WERI-Rb-1 (cell line): ENCODE results near the gene RNF39.

Source experiments
- DNase-seq: peaks from one replicate; pipeline ENCODE4 v3.0.0-alpha.2; 2020
- H3K27ac ChIP-seq: fragments of 250-450 bp; sonication (Bioruptor Pico); 2 replicates; pipeline ENCODE4 v1.5.1; 2020; ENCODE audit warnings: mild to moderate bottlenecking, moderate library complexity
- H3K27me3 ChIP-seq: fragments of 250-450 bp; sonication (Bioruptor Pico); 2 replicates; pipeline ENCODE4 v1.5.1; 2021; ENCODE audit warnings: mild to moderate bottlenecking, low read depth, moderate library complexity; ENCODE audit not compliant: insufficient read depth, severe bottlenecking
- H3K36me3 ChIP-seq: fragments of 250-450 bp; sonication (Bioruptor Pico); 2 replicates; pipeline ENCODE4 v1.5.1; 2020; ENCODE audit warnings: mild to moderate bottlenecking, moderate library complexity
- H3K4me3 ChIP-seq: 2 replicates; pipeline ENCODE4 v1.5.1; 2011; ENCODE audit warnings: low read depth, mild to moderate bottlenecking, control low read depth, low read length
- H3K9me3 ChIP-seq: fragments of 250-450 bp; sonication (Bioruptor Pico); 2 replicates; pipeline ENCODE4 v1.5.1; 2021; ENCODE audit warnings: mild to moderate bottlenecking, moderate library complexity; ENCODE audit not compliant: severe bottlenecking
- TF ChIP-seq, protein P1 (sequence below): IDR thresholded peaks from 2 replicates; pipeline ENCODE4 v1.5.1; 2011; ENCODE audit warnings: low read depth, mild to moderate bottlenecking, control low read depth, inconsistent platforms, low read length

The RNF39 gene

GRCh38 chr6:30100154-30100553 is 24.6 kb upstream of the RNF39 start:
- no peak overlapping the region for H3K27ac ChIP-seq
- H3K27me3 ChIP-seq, result peaks cover 96% of the 10 kb centered on the region
- TF ChIP-seq, protein P1, sequence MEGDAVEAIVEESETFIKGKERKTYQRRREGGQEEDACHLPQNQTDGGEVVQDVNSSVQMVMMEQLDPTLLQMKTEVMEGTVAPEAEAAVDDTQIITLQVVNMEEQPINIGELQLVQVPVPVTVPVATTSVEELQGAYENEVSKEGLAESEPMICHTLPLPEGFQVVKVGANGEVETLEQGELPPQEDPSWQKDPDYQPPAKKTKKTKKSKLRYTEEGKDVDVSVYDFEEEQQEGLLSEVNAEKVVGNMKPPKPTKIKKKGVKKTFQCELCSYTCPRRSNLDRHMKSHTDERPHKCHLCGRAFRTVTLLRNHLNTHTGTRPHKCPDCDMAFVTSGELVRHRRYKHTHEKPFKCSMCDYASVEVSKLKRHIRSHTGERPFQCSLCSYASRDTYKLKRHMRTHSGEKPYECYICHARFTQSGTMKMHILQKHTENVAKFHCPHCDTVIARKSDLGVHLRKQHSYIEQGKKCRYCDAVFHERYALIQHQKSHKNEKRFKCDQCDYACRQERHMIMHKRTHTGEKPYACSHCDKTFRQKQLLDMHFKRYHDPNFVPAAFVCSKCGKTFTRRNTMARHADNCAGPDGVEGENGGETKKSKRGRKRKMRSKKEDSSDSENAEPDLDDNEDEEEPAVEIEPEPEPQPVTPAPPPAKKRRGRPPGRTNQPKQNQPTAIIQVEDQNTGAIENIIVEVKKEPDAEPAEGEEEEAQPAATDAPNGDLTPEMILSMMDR, result no peak
- no peaks in the 10 kb centered on the region for H3K36me3 ChIP-seq
- no peak for DNase-seq
- H3K9me3 ChIP-seq, result no peaks in the 10 kb centered on the region
- no peak overlapping the region for H3K4me3 ChIP-seq

DNA sequence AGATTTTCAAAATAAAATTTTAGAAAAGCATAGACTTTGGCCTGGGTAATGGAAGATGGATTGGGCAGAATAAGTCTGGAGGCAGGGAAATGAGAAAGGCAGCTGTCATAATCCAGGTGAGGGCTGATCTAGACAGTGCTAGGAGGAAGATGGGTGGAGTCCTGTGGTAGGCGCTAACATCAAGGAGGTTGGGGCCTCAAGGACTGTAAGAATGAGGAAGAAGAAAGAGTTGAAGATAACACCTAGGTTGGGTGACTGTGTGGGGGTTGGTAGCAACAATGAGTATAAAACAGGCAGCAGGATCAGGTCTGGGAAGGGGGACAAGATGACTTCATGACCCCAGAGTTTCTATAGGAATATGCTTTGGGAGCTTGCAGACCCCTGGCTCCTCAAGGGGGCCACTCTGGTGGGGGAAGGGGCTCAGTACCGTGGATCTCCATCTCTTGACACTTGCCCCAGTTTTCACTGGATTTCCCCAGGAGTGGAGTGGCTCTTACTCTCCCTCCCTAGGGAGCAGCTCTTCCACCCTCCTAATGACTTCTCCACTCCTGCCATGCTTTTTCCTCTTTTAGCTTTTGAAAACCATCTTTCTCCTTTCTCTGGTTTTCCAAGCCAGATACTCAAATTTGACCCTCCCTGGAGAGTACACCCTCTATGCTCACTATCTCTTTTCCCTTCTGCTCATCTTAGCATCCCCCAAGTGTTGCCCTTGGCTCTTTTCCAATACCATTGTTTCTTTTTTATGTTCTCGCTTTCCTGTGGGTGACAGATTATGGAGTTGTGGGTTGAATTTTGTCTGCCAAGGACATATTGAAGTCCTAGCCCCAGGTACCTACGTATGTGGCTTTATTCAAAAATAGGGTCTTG is 22.6 kb upstream of the RNF39 start:
- Histone ChIP-seq H3K4me3 (no peak overlapping the region), H3K9me3 (no peaks in the 10 kb centered on the region), H3K27me3 (peaks cover 96% of the 10 kb centered on the region), H3K36me3 (no peaks in the 10 kb centered on the region), H3K27ac (no peak overlapping the region)
- TF ChIP-seq, protein P1, result no peak
- DNase-seq, result no peak

DNA sequence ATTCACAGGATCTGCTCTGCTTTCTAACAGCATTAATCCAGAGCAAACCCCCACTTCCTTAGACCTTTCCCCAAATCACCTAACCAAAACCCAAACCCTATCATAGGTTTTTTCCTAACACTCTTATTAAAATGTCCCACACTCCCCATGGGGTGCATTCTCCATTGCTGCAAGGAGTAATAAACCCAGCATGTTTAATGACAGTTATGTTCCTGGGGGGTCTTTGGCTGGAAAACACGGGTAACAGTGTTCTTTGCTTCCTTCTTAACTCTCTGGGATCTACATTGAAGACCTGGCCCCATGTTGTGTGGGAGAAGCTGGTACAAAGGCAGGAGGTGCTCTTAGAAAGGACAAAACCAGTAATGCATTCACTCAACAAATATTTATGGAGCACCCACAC is 21.3 kb upstream of the RNF39 start:
- Histone ChIP-seq H3K27ac (no peak overlapping the region), H3K9me3 (no peaks in the 10 kb centered on the region), H3K36me3 (no peaks in the 10 kb centered on the region), H3K27me3 (peaks cover 98% of the 10 kb centered on the region), H3K4me3 (no peak overlapping the region)
- TF ChIP-seq, protein P1, result no peak
- no peak for DNase-seq

GRCh38 chr6:30093951-30094661 is 18.5 kb upstream of the RNF39 start:
- Histone ChIP-seq H3K9me3 (no peaks in the 10 kb centered on the region), H3K27ac (no peak overlapping the region), H3K36me3 (no peaks in the 10 kb centered on the region), H3K27me3 (peaks cover 98% of the 10 kb centered on the region), H3K4me3 (no peak overlapping the region)
- TF ChIP-seq, protein P1, result no peak
- no peak for DNase-seq

GRCh38 chr6:30092852-30093543 is 17.4 kb upstream of the RNF39 start:
- TF ChIP-seq, protein P1, result no peak

More at GRCh38 chr6:30092852-30093543, 17.4 kb upstream of the RNF39 start:
- no peaks in the 10 kb centered on the region for H3K36me3 ChIP-seq
- H3K27me3 ChIP-seq, result peaks cover 100% of the 10 kb centered on the region
- no peak overlapping the region for H3K27ac ChIP-seq
- H3K4me3 ChIP-seq, result no peak overlapping the region
- no peaks in the 10 kb centered on the region for H3K9me3 ChIP-seq
- DNase-seq, result no peak
